Activated naive CD8-positive, alpha-beta T cell treated with anti-CD3 and anti-CD28 coated beads, Interleukin-2, amount 50 U/mL, for 24 hours (primary cell): ENCODE measurements around the gene ABCF2.

Experiments
- ATAC-seq: fragments of 150-1000 bp; cut with Tn5 transposase; one replicate; pipeline ENCODE4 v1.10.0; 2021
- DNase-seq: peaks from one replicate; pipeline ENCODE4 v3.0.0; 2021
- H3K27ac Mint-ChIP-seq: one replicate; pipeline ENCODE4 v1.8.0; 2021; ENCODE audit warnings: mild to moderate bottlenecking, mixed read lengths
- H3K27me3 Mint-ChIP-seq: one replicate; pipeline ENCODE4 v1.8.0; 2021; ENCODE audit warnings: mixed read lengths
- H3K36me3 Mint-ChIP-seq: one replicate; pipeline ENCODE4 v1.8.0; 2021; ENCODE audit warnings: low read depth, mixed read lengths
- H3K4me1 Mint-ChIP-seq: one replicate; pipeline ENCODE4 v1.8.0; 2021; ENCODE audit warnings: mixed read lengths
- H3K4me3 Mint-ChIP-seq: one replicate; pipeline ENCODE4 v1.8.0; 2021; ENCODE audit warnings: mild to moderate bottlenecking, moderate library complexity, mixed read lengths
- H3K9me3 Mint-ChIP-seq: one replicate; pipeline ENCODE4 v1.8.0; 2021; ENCODE audit warnings: mixed read lengths

ABCF2 gene

GRCh38 chr7:151240942-151241754 is 14.1 kb upstream of the ABCF2 start:
- no peak for DNase-seq
- Mint-ChIP-seq H3K36me3 (peaks cover 8% of the 10 kb centered on the region), H3K4me1 (peaks cover 27% of the 10 kb centered on the region), H3K27ac (no peak overlapping the region), H3K27me3 (peaks cover 5% of the 10 kb centered on the region), H3K4me3 (no peak overlapping the region), H3K9me3 (no peaks in the 10 kb centered on the region)
- no peak for ATAC-seq

DNA sequence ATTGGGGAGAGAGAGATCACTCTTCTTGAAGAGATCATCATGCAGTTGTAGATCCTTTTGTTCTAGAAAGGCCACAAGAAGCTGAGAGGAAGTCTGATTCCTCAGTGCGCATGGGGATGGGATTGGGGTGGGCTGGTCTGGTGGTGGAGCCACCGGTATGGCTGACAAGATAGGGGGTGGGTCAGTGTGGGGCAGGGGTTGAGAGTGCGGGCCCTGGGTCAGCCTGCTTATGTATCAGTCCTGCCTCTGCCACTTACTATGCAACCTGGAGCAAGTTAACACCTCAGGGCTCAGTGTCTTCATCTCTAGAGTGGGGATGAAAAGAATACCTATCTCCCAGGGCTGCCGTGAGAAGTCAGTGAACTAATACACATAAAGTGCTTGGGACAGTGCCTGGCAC is 13.5 kb upstream of the ABCF2 start:
- Mint-ChIP-seq H3K27ac (no peak overlapping the region), H3K27me3 (no peaks in the 10 kb centered on the region), H3K4me3 (no peak overlapping the region), H3K4me1 (peaks cover 23% of the 10 kb centered on the region), H3K36me3 (peaks cover 9% of the 10 kb centered on the region), H3K9me3 (no peaks in the 10 kb centered on the region)
- DNase-seq = no peak
- no peak for ATAC-seq

- H3K36me3 Mint-ChIP-seq = peaks cover 12% of the 10 kb centered on the region
- no peak for ATAC-seq
- H3K9me3 Mint-ChIP-seq = no peaks in the 10 kb centered on the region
- DNase-seq = no peak
- H3K4me3 Mint-ChIP-seq = no peak overlapping the region
- H3K27ac Mint-ChIP-seq = no peak overlapping the region
- H3K4me1 Mint-ChIP-seq = peaks cover 24% of the 10 kb centered on the region
- H3K27me3 Mint-ChIP-seq = no peaks in the 10 kb centered on the region
Observed at GRCh38 chr7:151239837-151240459, 12.9 kb upstream of the ABCF2 start.

GRCh38 chr7:151238924-151239836 is 12.2 kb upstream of the ABCF2 start:
- no peak overlapping the region for H3K4me3 Mint-ChIP-seq
- H3K4me1 Mint-ChIP-seq = peaks cover 24% of the 10 kb centered on the region
- ATAC-seq = no peak
- DNase-seq = no peak
- no peaks in the 10 kb centered on the region for H3K27me3 Mint-ChIP-seq
- H3K9me3 Mint-ChIP-seq = no peaks in the 10 kb centered on the region
- no peak overlapping the region for H3K27ac Mint-ChIP-seq
- H3K36me3 Mint-ChIP-seq = peaks cover 12% of the 10 kb centered on the region

GRCh38 chr7:151238190-151238810 is 11.3 kb upstream of the ABCF2 start:
- Mint-ChIP-seq H3K4me3 (no peak overlapping the region), H3K36me3 (peaks cover 18% of the 10 kb centered on the region), H3K27ac (no peak overlapping the region), H3K9me3 (no peaks in the 10 kb centered on the region), H3K27me3 (no peaks in the 10 kb centered on the region), H3K4me1 (peaks cover 24% of the 10 kb centered on the region)
- ATAC-seq (no peak), DNase-seq (no peak)

DNA sequence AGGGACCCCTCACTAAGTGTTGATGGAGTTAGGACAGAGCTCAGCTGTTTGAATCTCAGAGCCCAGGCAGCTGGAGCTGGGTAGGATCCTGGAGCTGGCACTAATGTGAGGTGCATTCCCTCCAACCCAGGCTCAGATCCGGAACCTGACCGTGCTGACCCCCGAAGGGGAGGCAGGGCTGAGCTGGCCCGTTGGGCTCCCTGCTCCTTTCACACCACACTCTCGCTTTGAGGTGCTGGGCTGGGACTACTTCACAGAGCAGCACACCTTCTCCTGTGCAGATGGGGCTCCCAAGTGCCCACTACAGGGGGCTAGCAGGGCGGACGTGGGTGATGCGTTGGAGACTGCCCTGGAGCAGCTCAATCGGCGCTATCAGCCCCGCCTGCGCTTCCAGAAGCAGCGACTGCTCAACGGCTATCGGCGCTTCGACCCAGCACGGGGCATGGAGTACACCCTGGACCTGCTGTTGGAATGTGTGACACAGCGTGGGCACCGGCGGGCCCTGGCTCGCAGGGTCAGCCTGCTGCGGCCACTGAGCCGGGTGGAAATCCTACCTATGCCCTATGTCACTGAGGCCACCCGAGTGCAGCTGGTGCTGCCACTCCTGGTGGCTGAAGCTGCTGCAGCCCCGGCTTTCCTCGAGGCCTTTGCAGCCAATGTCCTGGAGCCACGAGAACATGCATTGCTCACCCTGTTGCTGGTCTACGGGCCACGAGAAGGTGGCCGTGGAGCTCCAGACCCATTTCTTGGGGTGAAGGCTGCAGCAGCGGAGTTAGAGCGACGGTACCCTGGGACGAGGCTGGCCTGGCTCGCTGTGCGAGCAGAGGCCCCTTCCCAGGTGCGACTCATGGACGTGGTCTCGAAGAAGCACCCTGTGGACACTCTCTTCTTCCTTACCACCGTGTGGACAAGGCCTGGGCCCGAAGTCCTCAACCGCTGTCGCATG is 10.5 kb upstream of the ABCF2 start:
- Mint-ChIP-seq H3K27me3 (no peaks in the 10 kb centered on the region), H3K36me3 (peaks cover 22% of the 10 kb centered on the region), H3K4me1 (peaks cover 23% of the 10 kb centered on the region), H3K9me3 (no peaks in the 10 kb centered on the region), H3K27ac (no peak overlapping the region), H3K4me3 (no peak overlapping the region)
- ATAC-seq = no peak
- no peak for DNase-seq

DNA sequence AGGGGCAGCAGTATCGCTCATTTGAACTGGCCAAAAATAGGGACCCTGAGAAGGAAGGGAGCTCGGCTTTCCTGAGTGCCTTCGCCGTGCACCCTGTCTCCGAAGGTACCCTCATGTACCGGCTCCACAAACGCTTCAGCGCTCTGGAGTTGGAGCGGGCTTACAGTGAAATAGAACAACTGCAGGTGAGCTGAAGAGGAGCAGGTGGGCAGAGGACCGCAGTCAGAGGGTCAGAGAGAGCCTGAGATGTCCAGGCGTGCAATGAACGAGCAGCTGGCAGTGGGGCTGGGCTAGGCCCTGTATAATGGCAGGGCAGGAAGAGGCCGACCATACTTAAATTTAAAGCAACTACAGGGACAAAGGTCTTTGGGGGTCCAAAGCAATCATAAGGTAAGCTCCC is 9.4 kb upstream of the ABCF2 start:
- Mint-ChIP-seq H3K27ac (no peak overlapping the region), H3K36me3 (peaks cover 22% of the 10 kb centered on the region), H3K27me3 (no peaks in the 10 kb centered on the region), H3K9me3 (no peaks in the 10 kb centered on the region), H3K4me3 (no peak overlapping the region), H3K4me1 (peaks cover 32% of the 10 kb centered on the region)
- DNase-seq (no peak), ATAC-seq (no peak)

GRCh38 chr7:151235091-151235787 is 8.2 kb upstream of the ABCF2 start:
- Mint-ChIP-seq H3K36me3 (peaks cover 22% of the 10 kb centered on the region), H3K27ac (peak overlapping the region; percentile 35), H3K9me3 (no peaks in the 10 kb centered on the region), H3K27me3 (no peaks in the 10 kb centered on the region), H3K4me1 (peaks cover 34% of the 10 kb centered on the region), H3K4me3 (no peak overlapping the region)
- ATAC-seq (no peak), DNase-seq (no peak)

GRCh38 chr7:151233804-151234203 is 6.8 kb upstream of the ABCF2 start:
- DNase-seq (no peak), ATAC-seq (no peak)
- Mint-ChIP-seq H3K36me3 (peaks cover 22% of the 10 kb centered on the region), H3K4me3 (peak overlapping the region; percentile 100), H3K4me1 (peaks cover 34% of the 10 kb centered on the region), H3K27me3 (no peaks in the 10 kb centered on the region), H3K27ac (peak overlapping the region; percentile 99), H3K9me3 (no peaks in the 10 kb centered on the region)

GRCh38 chr7:151232917-151233701 is 6.1 kb upstream of the ABCF2 start:
- peaks cover 22% of the 10 kb centered on the region for H3K36me3 Mint-ChIP-seq
- H3K27me3 Mint-ChIP-seq = no peaks in the 10 kb centered on the region
- H3K4me3 Mint-ChIP-seq = peak overlapping the region; percentile 100
- ATAC-seq = peak; percentile 89
- H3K9me3 Mint-ChIP-seq = no peaks in the 10 kb centered on the region
- peak; percentile 80 for DNase-seq
- H3K27ac Mint-ChIP-seq = peak overlapping the region; percentile 99
- peaks cover 37% of the 10 kb centered on the region for H3K4me1 Mint-ChIP-seq

- Mint-ChIP-seq H3K27ac (peak within 1 kb of the TSS; percentile 99), H3K9me3 (no peaks in the 10 kb centered on the region), H3K4me3 (peak within 1 kb of the TSS; percentile 100), H3K4me1 (peaks cover 42% of the 10 kb centered on the region), H3K27me3 (no peaks in the 10 kb centered on the region), H3K36me3 (peaks cover 22% of the 10 kb centered on the region)
- ATAC-seq = peak; percentile 91
- peak; percentile 93 for DNase-seq
Observed at GRCh38 chr7:151232091-151232916, 5.3 kb upstream of the ABCF2 start, which contains the start of gene CHPF2. TSS of gene CHPF2 (plus strand) at chr7:151232483. CDS start at chr7:151234012, 1,529 bp downstream.

- ATAC-seq = no peak
- DNase-seq = no peak
- Mint-ChIP-seq H3K9me3 (no peaks in the 10 kb centered on the region), H3K27ac (no peak overlapping the region), H3K4me3 (peak overlapping the region; percentile 100), H3K36me3 (peaks cover 21% of the 10 kb centered on the region), H3K4me1 (peaks cover 51% of the 10 kb centered on the region), H3K27me3 (no peaks in the 10 kb centered on the region)
Observed at GRCh38 chr7:151231080-151231479, 4.1 kb upstream of the ABCF2 start.
